Occipital lobe (tissue), 2 donors: ENCODE data around the gene SEMA3G. TPM values are rescaled to one million over a fixed set of nuclear protein-coding genes. Genes with fewer than 3 reads are reported as not detected.

ENCODE experiments used
- DNase-seq: peaks from one replicate; lab custom pipeline; 2025; lab: John Stamatoyannopoulos, UW
- total RNA-seq: library from RNA; depleted of rRNA; stranded (reverse); fragments of >200 nt; gene quantifications from one replicate; pipeline ENCODE4 v1.2.3, GENCODE V29; 2014

SEMA3G gene
- total RNA-seq, 1 donor from 2014 or later = 3.0 TPM

DNA sequence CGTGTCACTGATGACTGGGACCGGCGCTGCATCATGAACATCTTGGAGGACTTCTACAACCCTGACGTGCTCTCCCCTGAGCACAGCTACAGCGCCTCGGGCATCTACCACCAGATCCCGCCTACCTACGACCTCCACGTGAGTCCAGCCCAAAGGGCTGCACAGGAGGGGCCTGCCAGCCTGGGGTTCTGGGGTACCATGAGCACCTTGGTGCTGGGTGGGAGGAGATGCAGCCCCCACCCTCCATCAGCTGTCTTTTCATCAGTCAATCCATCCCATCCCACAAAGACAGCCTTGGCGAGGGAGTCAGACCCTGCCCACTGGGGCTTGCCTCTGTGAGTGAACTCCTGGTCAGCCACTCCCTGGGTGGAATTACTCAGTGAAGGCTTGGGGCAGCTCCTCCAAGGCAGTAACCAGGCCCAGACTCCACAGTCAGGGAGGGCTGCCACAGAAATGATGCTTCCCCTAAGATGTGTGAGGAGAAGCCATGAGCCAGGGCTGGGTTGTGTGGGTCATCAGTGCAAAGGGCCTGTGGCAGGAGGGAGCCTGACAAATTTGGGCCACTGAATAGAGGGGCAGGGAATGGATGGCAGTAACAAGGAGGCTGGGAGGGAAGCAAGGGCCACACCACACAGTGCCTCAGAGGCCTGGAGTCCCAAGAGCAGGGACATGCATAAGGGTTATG is 47.9 kb downstream of the SEMA3G start:
- no peak for DNase-seq

DNA sequence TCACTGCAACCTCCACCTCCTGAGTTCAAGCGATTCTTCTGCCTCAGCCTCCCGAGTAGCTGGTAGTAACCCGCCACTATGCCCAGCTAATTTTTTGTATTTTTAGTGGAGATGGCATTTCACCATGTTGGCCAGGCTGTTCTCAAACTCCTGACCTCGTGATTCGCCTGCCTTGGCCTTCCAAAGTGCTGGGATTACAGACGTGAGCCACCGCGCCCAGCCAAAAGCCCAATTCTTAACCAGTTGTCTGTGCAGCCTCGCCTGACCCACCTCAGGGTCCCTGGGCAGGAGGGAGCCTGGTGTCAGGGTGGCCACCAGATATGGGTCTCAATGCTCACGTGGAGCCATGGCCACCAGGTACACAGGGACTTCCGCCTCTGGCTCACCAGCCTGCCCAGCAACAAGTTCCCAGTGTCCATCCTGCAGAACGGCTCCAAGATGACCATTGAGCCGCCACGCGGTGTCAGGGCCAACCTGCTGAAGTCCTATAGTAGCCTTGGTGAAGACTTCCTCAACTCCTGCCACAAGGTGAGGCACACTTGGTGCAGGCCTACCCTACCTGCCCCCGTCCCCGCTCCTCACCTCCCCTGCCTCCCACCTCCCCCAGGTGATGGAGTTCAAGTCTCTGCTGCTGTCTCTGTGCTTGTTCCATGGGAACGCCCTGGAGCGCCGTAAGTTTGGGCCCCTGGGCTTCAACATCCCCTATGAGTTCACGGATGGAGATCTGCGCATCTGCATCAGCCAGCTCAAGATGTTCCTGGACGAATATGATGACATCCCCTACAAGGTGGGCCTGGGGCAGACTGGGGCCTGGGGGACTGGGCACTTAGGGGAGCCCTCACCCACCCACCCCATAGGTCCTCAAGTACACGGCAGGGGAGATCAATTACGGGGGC is 48.6 kb downstream of the SEMA3G start:
- DNase-seq = no peak

- no peak for DNase-seq
Observed at GRCh38 chr3:52395503-52395865, 49.4 kb downstream of the SEMA3G start.

DNA sequence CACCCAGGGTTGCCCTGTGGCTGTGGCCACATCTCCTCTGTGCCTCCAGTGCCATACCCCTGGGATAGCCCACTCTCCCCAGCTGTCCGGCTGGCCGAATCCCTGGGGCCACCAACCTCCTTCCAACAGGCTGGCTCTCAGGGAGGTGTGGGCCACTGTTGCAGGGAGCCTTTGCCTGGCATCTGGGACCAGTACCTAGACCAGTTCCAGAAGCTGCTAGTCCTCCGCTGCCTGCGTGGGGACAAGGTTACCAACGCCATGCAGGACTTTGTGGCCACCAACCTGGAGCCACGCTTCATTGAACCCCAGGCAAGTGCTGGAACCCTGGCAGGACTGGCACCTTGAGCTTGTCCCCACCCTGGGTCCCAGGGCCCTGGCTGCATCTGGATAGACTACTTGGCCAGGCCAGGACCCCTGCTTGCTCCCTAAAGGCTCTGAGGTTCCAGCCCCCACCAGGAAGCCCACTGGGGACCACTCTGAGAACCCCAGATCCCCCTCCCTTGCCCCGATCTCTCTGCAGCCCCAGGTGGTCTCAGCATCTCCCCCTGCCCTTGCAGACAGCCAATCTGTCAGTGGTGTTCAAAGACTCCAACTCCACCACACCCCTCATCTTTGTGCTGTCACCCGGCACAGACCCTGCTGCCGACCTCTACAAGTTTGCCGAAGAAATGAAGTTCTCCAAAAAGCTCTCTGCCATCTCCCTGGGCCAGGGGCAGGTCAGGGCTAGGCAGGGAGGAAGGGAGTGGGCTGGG is 50.0 kb downstream of the SEMA3G start:
- DNase-seq = no peak

GRCh38 chr3:52393959-52394670 is 50.8 kb downstream of the SEMA3G start:
- no peak for DNase-seq

- DNase-seq = no peak
Observed at GRCh38 chr3:52393131-52393807, 51.6 kb downstream of the SEMA3G start.

- no peak for DNase-seq
Observed at GRCh38 chr3:52392216-52392930, 52.5 kb downstream of the SEMA3G start.

GRCh38 chr3:52391096-52391495 is 53.8 kb downstream of the SEMA3G start:
- no peak for DNase-seq

DNA sequence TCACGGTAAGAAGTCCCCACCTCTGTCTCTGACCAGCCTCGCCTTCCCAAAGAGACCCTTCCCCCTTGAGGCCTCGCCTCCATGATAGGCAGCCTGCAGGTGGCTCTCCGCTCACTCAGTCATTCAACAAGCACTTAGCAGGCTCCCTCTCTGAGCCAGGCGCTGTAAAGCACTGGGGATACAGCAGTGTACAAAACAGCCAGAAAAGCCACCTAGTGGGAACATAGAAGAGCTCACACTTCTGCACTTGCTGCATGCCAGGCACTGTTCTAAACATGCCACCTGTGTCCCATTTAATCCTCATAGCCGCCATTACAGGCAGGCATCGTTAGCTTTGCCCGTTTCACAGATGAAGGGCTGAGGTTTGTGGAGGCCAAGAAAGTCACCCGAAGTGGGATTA is 56.0 kb downstream of the SEMA3G start:
- no peak for DNase-seq

DNA sequence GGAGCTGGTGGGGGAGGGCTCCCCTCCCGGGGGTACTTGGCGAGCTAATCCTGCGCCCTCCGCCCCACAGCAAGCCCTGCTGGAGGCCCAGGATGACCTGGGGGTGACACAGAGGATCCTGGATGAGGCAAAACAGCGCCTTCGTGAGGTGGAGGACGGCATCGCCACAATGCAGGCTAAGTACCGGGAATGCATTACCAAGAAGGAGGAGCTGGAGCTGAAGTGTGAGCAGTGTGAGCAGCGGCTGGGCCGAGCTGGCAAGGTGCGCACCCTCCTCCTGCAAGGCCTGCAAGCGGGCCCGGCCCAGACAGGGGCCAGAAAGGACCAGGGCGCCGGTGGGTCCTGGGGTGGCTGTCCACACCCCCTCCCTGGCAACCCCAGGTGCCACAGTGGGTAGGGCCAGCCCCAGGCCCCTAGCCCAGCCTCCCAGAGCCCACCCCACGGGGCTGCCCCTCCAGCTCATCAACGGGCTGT is 56.5 kb downstream of the SEMA3G start:
- no peak for DNase-seq

DNA sequence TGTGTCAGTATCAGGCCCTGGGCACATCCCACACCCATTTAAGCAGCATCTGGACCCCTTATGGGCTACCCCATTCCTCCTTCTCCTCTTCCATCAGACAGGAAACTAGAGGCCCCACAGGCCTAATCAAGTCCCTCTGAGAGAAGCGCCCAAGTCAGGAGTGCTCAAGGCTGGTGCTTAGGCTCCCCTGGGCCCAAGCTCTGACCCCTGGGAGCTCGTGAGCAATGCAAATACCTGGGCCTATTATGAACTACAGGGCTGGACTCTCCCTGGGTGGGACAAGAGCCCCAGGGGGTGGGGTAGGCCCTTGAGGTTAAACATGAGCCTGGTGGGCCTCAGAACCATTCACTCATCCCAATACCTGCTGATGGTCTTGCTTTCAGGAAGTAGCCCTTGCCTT is 57.4 kb downstream of the SEMA3G start:
- no peak for DNase-seq

DNA sequence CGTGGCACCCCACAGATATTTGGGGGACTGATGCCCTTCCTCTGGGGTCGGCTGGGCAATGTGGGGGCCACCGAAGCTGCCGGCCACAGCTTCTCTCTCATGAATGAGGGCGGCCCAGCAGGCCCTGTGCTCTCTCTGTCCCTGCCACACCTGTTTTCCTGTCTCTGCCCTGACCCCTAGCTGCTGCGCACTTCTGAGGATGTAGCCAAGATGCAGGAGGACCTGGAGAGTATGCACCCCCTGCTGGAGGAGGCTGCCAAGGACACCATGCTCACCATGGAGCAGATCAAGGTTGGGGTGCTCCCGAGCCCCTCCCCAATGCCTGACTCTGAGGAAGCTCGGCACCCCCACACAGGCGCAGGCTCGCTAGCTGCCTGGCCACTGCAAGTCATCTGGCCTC is 59.7 kb downstream of the SEMA3G start:
- DNase-seq = no peak

DNA sequence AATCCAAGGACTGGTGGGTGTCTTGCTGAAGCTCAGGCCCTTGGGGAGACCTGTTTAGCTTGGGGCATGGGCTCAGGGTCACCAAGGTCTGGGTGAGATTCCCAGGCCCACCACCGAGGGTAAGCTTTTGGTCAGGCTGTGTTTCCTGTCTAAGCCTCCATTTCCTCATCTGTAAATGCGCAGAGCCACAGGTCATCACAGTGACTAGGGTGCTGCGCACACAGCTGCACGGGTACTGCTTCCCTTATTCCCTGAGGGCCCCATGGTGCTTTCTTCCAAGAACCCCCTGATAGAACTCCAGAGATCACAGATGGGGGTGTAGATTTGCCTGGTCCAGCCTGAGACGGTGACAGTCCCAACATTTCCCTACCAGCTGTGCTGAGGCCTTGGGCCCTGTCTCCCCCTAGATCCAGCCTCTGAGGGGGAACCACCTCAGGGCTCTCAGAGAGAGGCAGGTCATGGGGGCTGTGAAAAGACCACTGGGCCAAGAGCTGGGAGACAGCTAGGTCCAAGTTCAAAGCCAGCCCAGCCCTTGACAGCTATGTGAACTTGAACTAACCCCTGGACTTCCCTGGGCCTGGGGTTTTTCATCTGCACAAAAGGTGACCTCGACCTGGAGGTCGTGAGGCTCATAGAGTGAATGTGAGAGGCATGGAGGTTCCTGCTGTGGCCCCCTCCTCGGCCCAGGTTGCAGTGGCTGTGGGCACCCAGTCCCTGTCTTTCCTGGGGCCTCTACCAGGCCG is 60.7 kb downstream of the SEMA3G start:
- DNase-seq = no peak

DNA sequence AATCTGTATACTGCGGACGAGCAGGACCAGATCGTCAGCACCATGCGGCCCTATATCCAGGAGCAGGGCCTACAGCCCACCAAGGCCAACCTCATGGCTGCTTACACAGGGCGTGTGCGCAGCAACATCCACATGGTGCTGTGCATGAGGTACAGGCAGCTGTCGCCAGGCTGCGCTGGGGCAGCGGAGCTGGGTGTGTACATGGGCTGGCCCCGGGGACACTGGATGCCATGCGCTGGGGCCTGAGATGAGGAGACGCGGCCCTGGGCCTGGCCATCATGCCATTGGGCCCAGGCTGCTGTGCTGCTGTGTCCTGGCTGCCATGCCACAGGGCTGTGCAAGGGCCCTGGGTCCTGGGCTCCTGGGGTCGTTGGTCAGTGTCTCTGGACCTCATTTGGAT is 61.5 kb downstream of the SEMA3G start:
- DNase-seq = no peak

Other genes starting within 250 kb of the SEMA3G start
- gene ALAS1, start 246.9 kb downstream of the SEMA3G start, total RNA-seq = 36.2 TPM
- under 0.01 TPM for gene TLR9, start 219.5 kb downstream of the SEMA3G start, total RNA-seq
- 24.8 TPM for gene TWF2, start 205.9 kb downstream of the SEMA3G start, total RNA-seq
- gene PPM1M, start 199.3 kb downstream of the SEMA3G start, total RNA-seq = 7.0 TPM
- gene WDR82, start 166.5 kb downstream of the SEMA3G start, total RNA-seq = 158 TPM
- gene GLYCTK, start 157.3 kb downstream of the SEMA3G start, total RNA-seq = 3.6 TPM
- gene DNAH1, start 128.8 kb downstream of the SEMA3G start, total RNA-seq = 1.6 TPM
- 105 TPM for gene BAP1, start 35.1 kb downstream of the SEMA3G start, total RNA-seq
- gene PHF7, start 34.4 kb downstream of the SEMA3G start, total RNA-seq = 4.7 TPM
- not detected for gene TNNC1, start 8.9 kb upstream of the SEMA3G start, total RNA-seq
- gene NISCH, start 10.5 kb upstream of the SEMA3G start, total RNA-seq = 71.4 TPM
- 14.8 TPM for gene STAB1, start 50.2 kb upstream of the SEMA3G start, total RNA-seq
- 33.5 TPM for gene NT5DC2, start 88.8 kb upstream of the SEMA3G start, total RNA-seq
- 4.1 TPM for gene UQCC5, start 91.5 kb upstream of the SEMA3G start, total RNA-seq
- gene PBRM1, start 240.8 kb upstream of the SEMA3G start, total RNA-seq = 203 TPM
- gene GNL3, start 240.9 kb upstream of the SEMA3G start, total RNA-seq = 78.8 TPM